ENCODE measurements around the gene ERICH6. TPM values are rescaled to one million over a fixed set of nuclear protein-coding genes. Genes with fewer than 3 reads are reported as not detected.

ERICH6 gene
- total RNA-seq, 3 donors from 2014 or later (not counting 1 experiment from before 2014, with no cell fraction given), result 0.35 to 3.7 (median 3.6) TPM

GRCh38 chr3:150703299-150703755 lies 393 bp downstream of the ERICH6 start:
- H3K36me3 Mint-ChIP-seq, result peaks cover 8% of the 10 kb centered on the region
- peak overlapping the region; percentile 99 to 100 for H3K27ac Mint-ChIP-seq
- DNase-seq (peak; percentile 39 to 69), ATAC-seq (peak; percentile 29 to 67 (median 60))
- Histone ChIP-seq H3K9me3 (ENCODE audit: control insufficient read depth, insufficient read depth, low read length) (no peaks in the 10 kb centered on the region), H3K36me3 (ENCODE audit: control insufficient read depth, insufficient read depth, low read length) (no peaks in the 10 kb centered on the region), H3K27me3 (ENCODE audit: control insufficient read depth, insufficient read depth, low read length) (no peaks in the 10 kb centered on the region), H3K4me1 (ENCODE audit: control insufficient read depth, insufficient read depth, low read length) (peaks cover 27% of the 10 kb centered on the region), H3K4me3 (ENCODE audit: low read length) (peak overlapping the region; percentile 84), H3K27ac (ENCODE audit: low read length) (peak overlapping the region; percentile 96)
- intact Hi-C loops (cut with micrococcal nuclease), result loop anchor here (1.0 to 5.0 kb wide), 4 partner anchors 59 to 157 kb away; partner anchors contain the start of genes EIF2A, SELENOT, SERP1 and SIAH2
- under 1% methylated on average over 29 of the region's 29 CpGs for WGBS (ENCODE audit: insufficient coverage)
- TF ChIP-seq CTCF (IDR thresholded peaks at IDR 0.05), result no peak
- no peaks in the 10 kb centered on the region for H3K27me3 Mint-ChIP-seq (ENCODE audit: low read depth in 2 of 2)
- H3K4me1 Mint-ChIP-seq, result peaks cover 24 to 32% of the 10 kb centered on the region in 2 donors
- no peaks in the 10 kb centered on the region for H3K9me3 Mint-ChIP-seq
- H3K4me3 Mint-ChIP-seq, result peak overlapping the region; percentile 99

GRCh38 chr3:150699068-150699639 lies 4.6 kb downstream of the ERICH6 start:
- Histone ChIP-seq H3K27me3 (ENCODE audit: control insufficient read depth, insufficient read depth, low read length) (no peaks in the 10 kb centered on the region), H3K4me1 (ENCODE audit: control insufficient read depth, insufficient read depth, low read length) (peaks cover 12% of the 10 kb centered on the region), H3K4me3 (ENCODE audit: low read length) (no peak overlapping the region), H3K36me3 (ENCODE audit: control insufficient read depth, insufficient read depth, low read length) (no peaks in the 10 kb centered on the region), H3K27ac (ENCODE audit: low read length) (no peak overlapping the region), H3K9me3 (ENCODE audit: control insufficient read depth, insufficient read depth, low read length) (no peaks in the 10 kb centered on the region)
- ATAC-seq (no peak), DNase-seq (no peak)
- Mint-ChIP-seq H3K9me3 (no peaks in the 10 kb centered on the region), H3K27ac (no peak overlapping the region), H3K4me1 (peaks cover 14 to 22% of the 10 kb centered on the region in 2 donors), H3K4me3 (no peak overlapping the region), H3K36me3 (no peaks in the 10 kb centered on the region), H3K27me3 (ENCODE audit: low read depth in 2 of 2) (no peaks in the 10 kb centered on the region)
- 86% methylated on average over 1 of the region's 2 CpGs for WGBS (ENCODE audit: insufficient coverage)
- intact Hi-C loops (cut with micrococcal nuclease), result no loop called here
- TF ChIP-seq CTCF (IDR thresholded peaks at IDR 0.05), result no peak

GRCh38 chr3:150697646-150698045 lies 6.1 kb downstream of the ERICH6 start:
- no peaks in the 10 kb centered on the region for H3K36me3 ChIP-seq (ENCODE audit: control insufficient read depth, insufficient read depth, low read length)
- TF ChIP-seq CTCF (IDR thresholded peaks at IDR 0.05), result no peak
- no peaks in the 10 kb centered on the region for H3K27me3 Mint-ChIP-seq (ENCODE audit: low read depth in 2 of 2)
- ATAC-seq, result no peak
- no peak overlapping the region for H3K4me3 ChIP-seq (ENCODE audit: low read length)
- H3K4me1 ChIP-seq (ENCODE audit: control insufficient read depth, insufficient read depth, low read length), result peaks cover 3% of the 10 kb centered on the region
- no peak overlapping the region for H3K27ac Mint-ChIP-seq
- peaks cover 3 to 8% of the 10 kb centered on the region in 2 donors for H3K4me1 Mint-ChIP-seq
- H3K9me3 Mint-ChIP-seq, result no peaks in the 10 kb centered on the region
- H3K27ac ChIP-seq (ENCODE audit: low read length), result no peak overlapping the region
- intact Hi-C loops (cut with micrococcal nuclease), result no loop called here
- no peak overlapping the region for H3K4me3 Mint-ChIP-seq
- no peak for DNase-seq
- H3K9me3 ChIP-seq (ENCODE audit: control insufficient read depth, insufficient read depth, low read length), result no peaks in the 10 kb centered on the region
- H3K27me3 ChIP-seq (ENCODE audit: control insufficient read depth, insufficient read depth, low read length), result no peaks in the 10 kb centered on the region
- H3K36me3 Mint-ChIP-seq, result no peaks in the 10 kb centered on the region

Data from natural killer cell (primary cell).